Glomerular visceral epithelial cell (primary cell): ENCODE measurements around the gene KIF3B.
"Not testable (repeated sequence)": the region's sequence is repeated elsewhere in the genome, so short reads cannot be mapped to it uniquely, and the experiment has no call there.

Experiments
- DNase-seq: peaks from one replicate; pipeline ENCODE4 v3.0.0-alpha.2; 2016; ENCODE audit errors: extremely low spot score

The KIF3B gene

GRCh38 chr20:32248043-32248442, 29.4 kb upstream of the KIF3B start:
- no peak for DNase-seq

GRCh38 chr20:32249030-32249738, 28.3 kb upstream of the KIF3B start:
- DNase-seq = no peak

GRCh38 chr20:32251470-32251869, 26.0 kb upstream of the KIF3B start:
- no peak for DNase-seq

DNA sequence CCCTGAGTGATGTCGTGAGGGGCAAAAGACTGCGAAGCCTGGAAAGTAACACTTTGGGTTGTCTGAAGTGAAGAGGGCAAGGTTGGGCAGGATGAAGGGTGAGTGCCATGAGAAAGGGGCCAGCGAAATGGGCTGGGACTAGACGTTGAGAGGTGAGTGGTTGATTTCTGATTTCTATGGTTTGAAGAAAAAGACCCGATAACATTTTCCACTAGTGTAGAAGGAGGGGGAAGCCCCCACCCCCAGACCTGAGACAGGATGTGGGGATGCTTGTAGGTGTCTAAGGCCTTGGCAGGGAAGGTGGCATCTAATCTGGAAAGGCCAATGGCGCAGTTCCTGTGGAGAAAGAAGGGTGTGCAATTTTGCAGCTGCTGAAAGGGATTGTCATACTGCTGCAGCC, 25.3 kb upstream of the KIF3B start:
- DNase-seq = no peak

- not testable (repeated sequence) for DNase-seq
These were observed 16.5 kb upstream of the KIF3B start for GRCh38 chr20:32260973-32261372.

DNA sequence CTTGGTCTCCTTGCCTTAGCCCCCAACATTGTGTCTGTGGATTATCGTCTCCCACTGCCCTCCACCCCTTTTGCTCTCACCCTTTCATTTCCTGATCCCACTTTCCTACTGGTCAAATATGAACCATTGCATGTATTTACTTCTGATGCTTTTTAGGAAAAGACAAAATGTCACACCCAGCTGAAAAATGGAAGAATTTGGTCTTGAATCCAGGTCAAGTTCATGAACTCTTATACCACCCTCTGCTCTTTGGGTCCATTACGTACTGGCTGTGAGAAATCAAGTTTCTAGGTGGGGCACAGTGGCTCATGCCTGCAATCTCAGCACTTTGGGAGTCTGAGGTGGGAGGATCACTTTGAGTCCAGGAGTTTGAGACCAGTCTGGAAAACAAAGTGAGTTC, 15.8 kb upstream of the KIF3B start:
- DNase-seq = no peak

DNA sequence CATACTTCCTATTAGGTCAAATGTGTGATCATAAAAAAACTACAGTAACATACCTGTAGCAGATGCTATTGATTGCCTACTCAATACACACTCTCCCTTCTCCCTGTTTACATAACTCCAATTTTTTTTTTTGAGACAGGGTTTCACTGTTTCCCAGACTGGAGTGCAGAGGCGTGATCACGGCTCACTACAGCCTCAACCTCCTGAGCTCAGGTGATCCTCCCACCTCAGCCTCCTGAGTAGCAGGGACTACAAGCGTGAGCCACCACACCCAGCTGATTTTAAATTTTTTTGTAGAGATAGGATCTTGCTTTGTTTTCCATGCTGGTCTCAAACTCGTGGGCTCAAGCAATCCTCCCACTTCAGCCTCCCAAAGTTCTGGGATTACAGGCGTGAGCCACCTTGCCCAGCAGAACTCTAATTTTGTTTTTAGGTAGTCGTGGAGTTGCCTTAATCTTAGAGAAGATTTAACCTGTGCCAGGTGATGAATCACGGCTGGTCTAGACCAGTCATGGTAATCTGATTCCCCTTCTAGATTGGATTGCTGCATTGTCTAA, 14.0 kb upstream of the KIF3B start:
- no peak for DNase-seq

- DNase-seq = no peak
These were observed 5.8 kb upstream of the KIF3B start for GRCh38 chr20:32271620-32272019.

- DNase-seq = no peak
These were observed 3.1 kb upstream of the KIF3B start for GRCh38 chr20:32274359-32274758.

DNA sequence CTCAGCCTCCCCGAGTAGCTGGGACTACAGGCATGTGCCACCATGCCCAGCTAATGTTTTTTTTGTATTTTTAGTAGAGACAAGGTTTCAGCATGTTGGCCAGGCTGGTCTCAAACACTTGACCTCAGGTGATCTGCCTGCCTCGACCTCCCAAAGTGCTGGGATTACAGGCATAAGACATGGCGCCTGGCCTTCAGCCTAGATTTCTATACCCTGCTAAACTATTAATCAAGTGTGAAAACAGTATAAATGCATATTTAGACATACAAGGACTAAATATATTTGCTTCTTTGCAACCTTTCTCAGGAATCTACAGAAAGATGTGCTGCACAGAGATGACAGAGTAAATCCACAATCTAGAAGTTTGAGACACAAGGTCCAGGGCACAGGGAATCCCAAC, 2.3 kb upstream of the KIF3B start:
- DNase-seq = not testable (repeated sequence)

GRCh38 chr20:32278199-32278643, 770 bp downstream of the KIF3B start:
- DNase-seq = no peak

DNA sequence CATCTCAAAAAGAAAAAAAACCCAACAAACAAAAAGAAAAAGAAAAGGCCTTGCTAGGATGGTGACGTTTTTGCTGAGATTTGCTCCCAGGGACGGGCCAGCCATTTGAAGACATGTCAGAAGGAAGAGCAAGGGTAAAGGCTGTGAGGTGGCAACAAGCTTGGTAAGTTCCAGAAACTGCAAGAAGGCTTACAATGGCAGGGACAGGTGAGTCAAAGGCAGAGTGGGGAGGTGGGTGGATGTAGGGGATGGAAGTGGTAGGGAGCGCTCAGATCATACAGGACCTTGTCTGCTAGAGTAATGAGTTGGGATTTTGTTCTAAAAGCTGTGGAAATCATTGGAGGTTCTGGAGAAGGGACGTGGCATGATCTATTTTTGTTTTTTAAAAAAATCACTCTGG, 4.3 kb downstream of the KIF3B start:
- no peak for DNase-seq

GRCh38 chr20:32282461-32282860, 5.0 kb downstream of the KIF3B start:
- no peak for DNase-seq

- no peak for DNase-seq
These were observed 7.7 kb downstream of the KIF3B start for GRCh38 chr20:32285082-32285620.

DNA sequence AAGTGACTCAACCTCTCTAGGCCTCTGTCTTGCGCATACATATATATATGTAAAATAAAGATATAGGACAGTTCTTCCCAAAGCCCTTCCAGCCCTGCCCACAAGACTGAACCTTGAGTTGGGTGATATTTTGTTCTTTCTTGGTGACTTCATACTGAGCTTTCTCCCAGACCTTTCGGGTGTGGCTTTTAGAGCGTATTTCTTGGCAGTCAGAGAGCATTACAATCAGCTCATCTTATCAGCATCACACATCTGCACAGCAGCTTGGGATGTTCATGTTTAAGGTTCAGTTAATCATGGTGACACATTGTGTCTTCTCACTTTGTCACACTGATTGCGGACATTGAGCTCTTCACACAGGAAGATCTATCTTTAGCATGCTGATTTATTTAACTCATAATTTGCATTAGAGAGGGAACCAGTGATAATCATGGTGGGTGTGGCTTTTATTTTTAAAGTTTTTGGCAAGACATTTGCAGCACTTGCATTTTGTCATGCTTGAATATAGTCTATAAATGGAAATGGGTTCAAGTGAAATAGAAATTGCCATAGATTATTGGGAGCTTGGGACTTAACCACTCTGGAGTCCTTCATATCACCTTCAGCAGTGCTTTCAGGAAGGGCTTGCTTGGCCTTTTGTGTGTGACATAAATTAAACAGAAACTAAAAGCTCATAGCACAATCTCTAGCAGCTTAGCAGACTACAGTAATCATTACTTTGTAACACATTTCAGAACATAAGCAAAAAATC, 8.3 kb downstream of the KIF3B start:
- DNase-seq = no peak

- DNase-seq = no peak
These were observed 9.8 kb downstream of the KIF3B start for GRCh38 chr20:32287231-32287638.

DNA sequence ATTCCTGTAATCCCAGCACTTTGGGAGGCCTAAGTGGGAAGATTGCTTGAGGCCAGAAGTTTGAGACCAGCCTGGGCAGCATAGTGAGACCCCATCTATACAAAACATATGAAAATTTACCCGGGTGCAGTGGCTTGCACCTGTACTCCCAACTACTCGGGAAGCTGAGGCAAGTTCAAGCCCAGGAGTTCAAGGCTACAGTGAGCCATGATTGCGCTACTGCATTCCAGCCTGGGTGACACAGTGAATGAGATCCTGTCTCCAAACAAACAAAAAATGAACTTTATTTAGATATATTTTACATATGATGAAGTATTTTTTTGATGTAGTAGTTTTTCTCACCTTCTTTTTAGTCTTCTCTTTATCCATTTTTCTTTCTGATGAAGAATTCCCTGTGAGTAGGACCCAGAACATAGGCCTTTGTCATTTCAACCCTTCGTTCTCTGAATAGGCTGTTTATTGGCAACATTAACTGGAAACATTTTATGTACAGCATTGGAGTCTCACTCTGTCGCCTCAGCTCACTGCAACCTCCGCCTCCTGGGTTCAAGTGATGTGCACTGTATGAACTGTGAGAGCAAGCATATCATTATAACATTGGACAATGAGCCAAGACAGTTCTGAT, 10.9 kb downstream of the KIF3B start:
- no peak for DNase-seq

DNA sequence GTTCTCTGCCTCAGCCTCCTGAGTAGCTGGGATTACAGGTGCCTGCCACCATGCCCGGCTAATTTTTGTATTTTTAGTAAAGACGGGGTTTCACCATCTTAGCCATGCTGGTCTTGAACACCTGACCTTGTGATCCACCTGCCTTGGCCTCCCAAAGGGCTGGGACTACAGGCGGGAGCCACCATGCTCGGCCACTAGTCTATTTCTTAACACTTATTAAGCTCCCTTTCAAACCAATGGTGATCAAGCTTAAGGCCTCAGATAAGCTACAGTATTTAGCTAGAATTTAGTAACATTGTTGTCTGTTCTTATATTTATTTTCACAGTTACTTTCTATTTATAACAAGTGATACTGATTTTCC, 11.8 kb downstream of the KIF3B start:
- not testable (repeated sequence) for DNase-seq

- no peak for DNase-seq
These were observed 12.4 kb downstream of the KIF3B start for GRCh38 chr20:32289661-32290431.

DNA sequence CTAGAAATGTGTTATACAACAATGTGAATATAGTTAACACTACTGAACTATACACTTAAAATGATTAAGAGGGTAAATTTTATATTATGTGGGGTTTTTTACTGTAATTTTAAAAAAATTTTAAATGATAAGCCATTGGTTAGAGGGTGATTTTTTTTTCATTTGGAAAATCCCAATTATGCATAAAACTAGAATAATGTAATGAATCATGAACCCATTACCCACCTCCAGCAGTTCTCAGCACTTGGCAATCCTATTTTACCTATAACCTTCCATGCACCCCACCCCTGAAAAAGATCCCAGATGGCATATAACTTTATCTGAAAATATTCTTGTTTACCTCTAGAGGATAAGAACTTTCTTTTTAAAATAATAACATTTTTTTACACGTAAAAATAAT, 13.7 kb downstream of the KIF3B start:
- no peak for DNase-seq

- no peak for DNase-seq
These were observed 15.1 kb downstream of the KIF3B start for GRCh38 chr20:32292548-32292947.

DNA sequence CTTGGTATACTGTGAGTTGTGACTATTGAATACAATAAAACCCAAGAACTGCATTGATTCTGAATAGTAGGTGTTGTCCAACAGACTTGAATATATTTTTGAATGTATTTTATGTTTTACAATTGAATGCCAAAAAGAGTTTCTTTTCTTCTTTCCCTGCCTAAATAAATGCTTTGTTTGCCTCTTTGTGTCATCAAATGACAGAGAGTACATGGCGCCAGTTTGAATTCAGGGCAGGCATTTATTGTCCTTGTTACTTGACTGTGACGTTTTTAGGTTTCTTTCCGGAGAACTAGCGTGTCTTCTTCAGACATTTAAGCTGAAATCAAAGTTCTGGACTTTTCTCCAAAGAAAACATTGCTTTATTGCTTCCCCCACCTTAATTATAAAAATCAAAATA, 16.6 kb downstream of the KIF3B start:
- no peak for DNase-seq
